ENCODE results near the gene COL18A1. TPM values are rescaled to one million over a fixed set of nuclear protein-coding genes. Genes with fewer than 3 reads are reported as not detected.

Gene COL18A1
- total RNA-seq, 1 donor from 2014 or later, result 9.2 TPM

DNA sequence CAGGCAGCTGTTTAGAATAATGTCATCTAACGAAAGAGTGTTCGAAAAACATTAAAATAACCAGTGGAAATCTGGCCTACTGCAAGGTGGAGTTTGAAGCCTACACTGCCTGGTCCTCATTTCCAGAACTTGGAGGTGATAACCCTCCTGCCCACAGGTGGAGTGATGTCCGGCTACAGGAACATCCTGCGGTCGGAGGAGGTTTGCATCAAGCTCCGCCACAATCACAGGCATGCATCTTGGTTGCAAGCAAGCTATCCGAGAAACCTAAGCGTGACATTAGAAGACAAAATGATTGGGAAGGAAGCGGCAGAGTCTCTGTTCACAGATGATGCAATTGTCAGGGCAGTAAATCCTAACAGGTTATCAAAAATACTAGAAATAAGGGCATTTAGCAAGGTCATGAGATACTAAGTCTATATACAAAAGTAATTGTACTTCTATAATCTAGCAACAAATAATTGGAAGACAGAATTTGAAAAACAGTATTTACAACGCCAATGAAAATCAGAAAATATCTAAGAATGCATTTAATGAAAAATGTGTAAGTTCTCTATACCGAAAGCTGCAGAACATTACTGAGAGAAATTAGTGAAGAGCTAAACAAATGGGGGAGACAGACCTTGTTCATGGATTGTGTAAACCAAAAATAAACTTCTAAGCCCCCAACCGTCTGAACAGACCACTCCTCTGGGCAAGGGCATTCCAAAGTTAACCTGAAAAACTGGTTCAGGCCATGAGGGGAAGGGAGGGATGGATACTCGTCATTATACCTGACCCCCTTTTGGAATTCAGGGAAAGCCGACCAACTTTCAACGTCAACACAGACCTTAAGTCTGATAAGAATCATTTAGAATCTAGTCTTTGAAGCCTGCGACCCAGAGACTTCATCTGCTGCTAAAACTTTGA is 141.9 kb downstream of the COL18A1 start:
- no peak for DNase-seq (ENCODE audit: low read depth)
- Histone ChIP-seq H3K27me3 (ENCODE audit: control insufficient read depth, insufficient read depth, low read length) (no peaks in the 10 kb centered on the region), H3K36me3 (ENCODE audit: control insufficient read depth, insufficient read depth, low read length) (no peaks in the 10 kb centered on the region), H3K4me3 (ENCODE audit: low read depth, low read length) (no peak overlapping the region)
- no peak for FAIRE-seq
- TF ChIP-seq, protein P1, sequence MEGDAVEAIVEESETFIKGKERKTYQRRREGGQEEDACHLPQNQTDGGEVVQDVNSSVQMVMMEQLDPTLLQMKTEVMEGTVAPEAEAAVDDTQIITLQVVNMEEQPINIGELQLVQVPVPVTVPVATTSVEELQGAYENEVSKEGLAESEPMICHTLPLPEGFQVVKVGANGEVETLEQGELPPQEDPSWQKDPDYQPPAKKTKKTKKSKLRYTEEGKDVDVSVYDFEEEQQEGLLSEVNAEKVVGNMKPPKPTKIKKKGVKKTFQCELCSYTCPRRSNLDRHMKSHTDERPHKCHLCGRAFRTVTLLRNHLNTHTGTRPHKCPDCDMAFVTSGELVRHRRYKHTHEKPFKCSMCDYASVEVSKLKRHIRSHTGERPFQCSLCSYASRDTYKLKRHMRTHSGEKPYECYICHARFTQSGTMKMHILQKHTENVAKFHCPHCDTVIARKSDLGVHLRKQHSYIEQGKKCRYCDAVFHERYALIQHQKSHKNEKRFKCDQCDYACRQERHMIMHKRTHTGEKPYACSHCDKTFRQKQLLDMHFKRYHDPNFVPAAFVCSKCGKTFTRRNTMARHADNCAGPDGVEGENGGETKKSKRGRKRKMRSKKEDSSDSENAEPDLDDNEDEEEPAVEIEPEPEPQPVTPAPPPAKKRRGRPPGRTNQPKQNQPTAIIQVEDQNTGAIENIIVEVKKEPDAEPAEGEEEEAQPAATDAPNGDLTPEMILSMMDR (IDR thresholded peaks at IDR 0.05; ENCODE audit: insufficient read depth, low read length, severe bottlenecking), result no peak

DNA sequence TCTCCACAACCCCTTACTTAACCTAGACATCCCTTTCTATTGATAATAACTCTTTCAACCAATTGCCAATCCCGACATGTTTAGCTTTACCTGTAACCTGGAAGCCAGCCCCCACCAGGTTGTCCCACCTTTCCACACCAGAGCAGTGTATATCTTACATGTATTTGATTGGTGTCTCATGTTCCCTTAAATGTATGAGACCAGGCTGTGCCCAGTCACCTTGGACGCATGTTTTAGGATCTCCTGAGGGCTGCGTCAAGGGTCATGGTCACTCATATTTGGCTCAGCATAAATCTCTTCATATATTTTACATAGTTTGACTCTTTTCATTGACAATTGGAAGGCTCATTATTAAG is 142.6 kb downstream of the COL18A1 start:
- FAIRE-seq (no peak), DNase-seq (ENCODE audit: low read depth) (no peak)
- H3K27me3 ChIP-seq (ENCODE audit: control insufficient read depth, insufficient read depth, low read length), result no peaks in the 10 kb centered on the region
- TF ChIP-seq, protein P1 (IDR thresholded peaks at IDR 0.05; ENCODE audit: insufficient read depth, low read length, severe bottlenecking), result no peak
- H3K4me3 ChIP-seq (ENCODE audit: low read depth, low read length), result no peak overlapping the region
- no peaks in the 10 kb centered on the region for H3K36me3 ChIP-seq (ENCODE audit: control insufficient read depth, insufficient read depth, low read length)

DNA sequence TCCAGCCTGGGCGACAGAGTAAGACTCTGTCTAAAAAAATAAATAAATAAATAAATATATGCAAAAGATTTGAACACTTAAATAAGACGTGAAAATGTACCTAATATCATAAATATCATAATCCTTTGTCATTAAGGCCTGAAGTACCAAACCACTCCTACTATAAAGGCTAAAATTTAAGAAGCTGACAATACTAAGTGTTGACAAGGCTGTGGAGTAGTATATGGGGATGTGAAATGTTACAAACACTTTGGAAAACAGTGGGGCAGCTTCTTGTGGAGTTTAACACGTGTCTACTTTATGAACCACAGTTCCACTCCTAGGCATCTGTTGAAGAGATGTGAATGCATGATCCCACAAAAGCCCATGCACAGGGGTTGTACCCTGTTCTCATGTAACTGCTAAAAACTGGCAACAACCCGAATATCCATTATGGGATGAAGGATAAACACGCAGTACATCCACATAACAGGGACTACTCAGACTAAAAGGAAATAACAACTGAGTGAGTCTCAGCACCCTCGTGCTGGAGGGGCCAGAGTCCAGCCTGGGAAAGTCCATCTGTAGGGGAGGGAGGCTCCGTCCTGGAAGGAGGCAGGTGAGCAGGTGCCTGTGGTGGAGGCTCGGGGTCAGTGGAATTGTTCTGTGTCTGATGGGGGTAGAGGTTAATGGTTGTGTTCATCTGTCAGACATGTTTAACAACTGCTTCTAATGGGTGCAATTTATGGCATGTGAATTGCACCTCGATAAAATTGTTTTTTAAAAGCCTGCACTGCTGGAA is 143.9 kb downstream of the COL18A1 start:
- TF ChIP-seq, protein P1 (IDR thresholded peaks at IDR 0.05; ENCODE audit: insufficient read depth, low read length, severe bottlenecking), result no peak
- FAIRE-seq, result no peak
- DNase-seq (ENCODE audit: low read depth), result no peak
- no peak overlapping the region for H3K4me3 ChIP-seq (ENCODE audit: low read depth, low read length)
- no peaks in the 10 kb centered on the region for H3K27me3 ChIP-seq (ENCODE audit: control insufficient read depth, insufficient read depth, low read length)
- no peaks in the 10 kb centered on the region for H3K36me3 ChIP-seq (ENCODE audit: control insufficient read depth, insufficient read depth, low read length)

DNA sequence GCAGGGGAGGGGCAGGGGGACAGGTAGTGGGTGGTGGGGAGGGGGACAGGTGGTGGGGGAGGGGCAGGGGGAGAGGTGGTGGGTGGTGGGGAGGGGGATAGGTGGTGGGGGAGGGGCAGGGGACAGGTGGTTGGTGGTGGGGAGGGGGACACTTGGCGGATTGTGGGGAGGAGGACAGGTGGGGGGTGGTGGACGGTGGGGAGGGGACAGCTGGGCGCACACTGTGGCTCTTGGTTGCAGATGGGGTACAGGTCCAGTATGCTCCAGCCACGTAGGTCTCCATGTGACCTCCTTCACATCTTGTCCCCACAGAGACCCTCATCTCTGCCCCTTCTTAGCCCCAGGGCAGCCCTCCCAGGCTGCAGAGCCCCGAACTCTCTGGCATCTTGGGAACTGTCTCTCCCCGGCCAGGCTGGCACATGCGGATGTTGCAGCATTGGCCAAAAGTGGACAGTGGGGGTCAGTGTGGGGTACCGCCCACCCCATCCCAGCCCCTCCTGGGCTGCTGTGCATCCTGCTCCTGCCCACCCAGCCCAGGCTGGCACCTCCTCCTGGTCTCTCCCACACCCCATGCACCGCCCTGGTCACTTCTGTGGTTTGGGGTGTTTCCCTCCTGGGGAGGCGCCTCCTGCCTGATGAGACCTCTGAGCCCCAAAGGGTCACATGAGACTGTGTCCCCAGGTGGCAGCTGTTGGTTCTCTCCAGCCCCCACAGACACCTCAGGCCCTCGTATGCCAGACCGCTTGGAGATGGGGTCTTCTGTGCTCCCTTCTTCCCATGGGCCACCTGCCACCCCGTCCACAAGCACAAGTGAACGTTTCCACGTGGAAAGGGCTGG is 144.9 kb downstream of the COL18A1 start:
- no peak for FAIRE-seq
- H3K36me3 ChIP-seq (ENCODE audit: control insufficient read depth, insufficient read depth, low read length), result no peaks in the 10 kb centered on the region
- H3K4me3 ChIP-seq (ENCODE audit: low read depth, low read length), result no peak overlapping the region
- TF ChIP-seq, protein P1 (IDR thresholded peaks at IDR 0.05; ENCODE audit: insufficient read depth, low read length, severe bottlenecking), result no peak
- no peak for DNase-seq (ENCODE audit: low read depth)
- H3K27me3 ChIP-seq (ENCODE audit: control insufficient read depth, insufficient read depth, low read length), result no peaks in the 10 kb centered on the region

DNA sequence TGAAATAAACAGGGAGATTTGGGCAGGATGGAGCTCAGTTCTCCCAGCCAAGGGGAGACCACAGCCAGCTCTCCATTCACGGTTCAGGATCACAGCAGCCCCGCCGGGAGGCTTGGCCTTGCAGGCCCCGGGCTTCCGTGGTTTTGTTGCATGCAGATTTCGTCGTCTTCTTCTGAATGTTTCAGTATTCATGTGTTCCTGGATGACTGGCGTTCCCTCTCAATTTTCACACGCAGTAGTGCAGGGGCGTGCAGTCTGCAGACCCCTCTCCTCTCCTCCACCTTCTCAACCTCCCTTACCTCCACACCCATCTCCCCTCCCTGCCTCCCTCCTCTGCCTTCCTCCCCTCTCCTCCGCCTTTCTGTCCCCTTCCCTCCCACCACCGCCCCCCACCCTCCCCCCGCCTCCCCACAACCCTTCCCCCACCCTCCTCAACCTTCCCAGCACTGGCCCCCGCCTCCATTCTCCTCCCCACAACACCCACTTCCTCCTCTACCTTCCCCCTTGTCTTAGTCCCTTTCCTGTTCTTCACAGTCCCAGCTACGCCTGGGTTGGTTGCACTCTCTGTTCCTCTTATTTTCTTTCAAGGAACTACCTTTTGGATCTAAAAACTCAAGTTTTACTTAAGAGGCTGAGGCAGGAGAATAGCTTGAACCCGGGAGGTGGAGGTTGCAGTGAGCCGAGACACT is 145.7 kb downstream of the COL18A1 start:
- DNase-seq (ENCODE audit: low read depth) (no peak), FAIRE-seq (no peak)
- TF ChIP-seq, protein P1 (IDR thresholded peaks at IDR 0.05; ENCODE audit: insufficient read depth, low read length, severe bottlenecking), result no peak
- no peaks in the 10 kb centered on the region for H3K36me3 ChIP-seq (ENCODE audit: control insufficient read depth, insufficient read depth, low read length)
- no peak overlapping the region for H3K4me3 ChIP-seq (ENCODE audit: low read depth, low read length)
- no peaks in the 10 kb centered on the region for H3K27me3 ChIP-seq (ENCODE audit: control insufficient read depth, insufficient read depth, low read length)

Measured in bronchial epithelial cell (primary cell).